B cell (primary cell): ENCODE data around the gene ERICH6.

Experiments
- CTCF ChIP-seq: fragments of 200-600 bp; IDR thresholded peaks from one replicate; pipeline ENCODE4 v1.8.0; 2022; ENCODE audit warnings: antibody characterized with exemption, mild to moderate bottlenecking
- EZH2 ChIP-seq: IDR thresholded peaks from 2 replicates; pipeline ENCODE4 v1.6.1; 2012; ENCODE audit warnings: borderline replicate concordance, low read depth, mild to moderate bottlenecking, moderate library complexity, low read length; ENCODE audit not compliant: insufficient read depth, poor library complexity, severe bottlenecking

GRCh38 chr3:150742141-150742523 is 38.4 kb upstream of the ERICH6 start:
- no peak for TF ChIP-seq CTCF
- TF ChIP-seq EZH2, result no peak
